IMR-90 (cell line): ENCODE results near the gene DOK3. TPM values are rescaled to one million over a fixed set of nuclear protein-coding genes. Genes with fewer than 3 reads are reported as not detected.

ENCODE experiments used
- ATAC-seq: fragments of 200-7000 bp; cut with Tn5 transposase; 2 replicates; pipeline ENCODE4 v1.9.1; 2020; ENCODE audit warnings: low read depth, mild to moderate bottlenecking, moderate library complexity
- BruUV-seq: library from RNA; stranded (reverse); fragments of 400-500 nt; replicated peaks from 2 replicates; lab custom pipeline; 2021; lab: Mats Ljungman, UMichigan
- CTCF ChIA-PET: fragments of 300-600 bp; formaldehyde crosslinking; extraction: SDS; loops from one replicate; lab custom pipeline; 2021; ENCODE audit warnings: antibody characterized with exemption; lab: Yijun Ruan, JAX
- POLR2A ChIA-PET: fragments of 300-600 bp; sonication (Branson Sonifier 250); formaldehyde crosslinking; loops from one replicate; lab custom pipeline; 2022; ENCODE audit warnings: antibody characterized with exemption; ENCODE audit not compliant: unreplicated experiment; lab: Charles Lee
- DNase-seq: peaks from one replicate; pipeline ENCODE4 v3.0.0; 2013
- H2AFZ ChIP-seq: replicated peaks from 2 replicates; pipeline ENCODE3; 2013; ENCODE audit warnings: low read length, mild to moderate bottlenecking; ENCODE audit not compliant: poor library complexity
- H2AK5ac ChIP-seq: 2 replicates; pipeline ENCODE4 v1.6.1; 2013; ENCODE audit warnings: low read depth, low read length, inconsistent platforms
- H2AK9ac ChIP-seq: replicated peaks from 2 replicates; pipeline ENCODE3; 2013; ENCODE audit warnings: mild to moderate bottlenecking, low read depth, low read length, moderate library complexity; ENCODE audit not compliant: poor library complexity
- H2BK120ac ChIP-seq: 2 replicates; pipeline ENCODE4 v1.6.1; 2013; ENCODE audit warnings: low read depth, low read length, inconsistent platforms
- H2BK15ac ChIP-seq: 3 replicates; pipeline ENCODE4 v1.6.1; 2013; ENCODE audit warnings: low read depth, low read length, inconsistent platforms
- H2BK20ac ChIP-seq: 2 replicates; pipeline ENCODE4 v1.6.1; 2013; ENCODE audit warnings: low read depth, mild to moderate bottlenecking, inconsistent platforms, low read length, moderate library complexity
- H2BK5ac ChIP-seq: 2 replicates; pipeline ENCODE4 v1.6.1; 2013; ENCODE audit warnings: mild to moderate bottlenecking, low read depth, low read length, inconsistent platforms; ENCODE audit not compliant: poor library complexity, severe bottlenecking
- H3K14ac ChIP-seq: replicated peaks from 2 replicates; pipeline ENCODE4 v1.6.1; 2013; ENCODE audit warnings: low read depth, low read length, inconsistent platforms
- H3K18ac ChIP-seq: 2 replicates; pipeline ENCODE4 v1.6.1; 2013; ENCODE audit warnings: low read depth, low read length, control low read depth
- H3K23ac ChIP-seq: 2 replicates; pipeline ENCODE4 v1.6.1; 2013; ENCODE audit warnings: low read depth, low read length, inconsistent platforms
- H3K27ac ChIP-seq: 2 replicates; pipeline ENCODE4 v1.5.1; 2013; ENCODE audit warnings: mild to moderate bottlenecking, control low read depth, low read length; ENCODE audit not compliant: insufficient read depth
- H3K27me3 ChIP-seq: 2 replicates; pipeline ENCODE4 v1.6.1; 2013; ENCODE audit warnings: low read length; ENCODE audit not compliant: control insufficient read depth, insufficient read depth
- H3K36me3 ChIP-seq: 2 replicates; pipeline ENCODE4 v1.6.1; 2013; ENCODE audit warnings: low read length, mixed read lengths; ENCODE audit not compliant: control insufficient read depth, insufficient read depth
- H3K4ac ChIP-seq: 2 replicates; pipeline ENCODE4 v1.6.1; 2013; ENCODE audit warnings: low read depth, low read length, inconsistent platforms
- H3K4me1 ChIP-seq: 2 replicates; pipeline ENCODE4 v1.6.1; 2013; ENCODE audit warnings: low read length, mixed read lengths; ENCODE audit not compliant: control insufficient read depth, insufficient read depth
- H3K4me2 ChIP-seq: 2 replicates; pipeline ENCODE4 v1.6.1; 2013; ENCODE audit warnings: low read depth, mild to moderate bottlenecking, control low read depth, low read length, moderate library complexity
- H3K4me3 ChIP-seq: 2 replicates; pipeline ENCODE4 v1.5.1; 2013; ENCODE audit warnings: low read depth, mild to moderate bottlenecking, control low read depth, low read length, moderate library complexity; ENCODE audit not compliant: insufficient read depth
- H3K56ac ChIP-seq: 2 replicates; pipeline ENCODE4 v1.6.1; 2013; ENCODE audit warnings: low read length, inconsistent platforms; ENCODE audit not compliant: insufficient read depth; ENCODE audit errors: extremely low read depth
- H3K79me1 ChIP-seq, 2 experiments: 2 replicates each; pipeline ENCODE4 v1.6.1; 2013; ENCODE audit warnings: low read length in 2 of 2, inconsistent platforms in 1 of 2, low read depth in 1 of 2
- H3K9ac ChIP-seq: 2 replicates; pipeline ENCODE4 v1.6.1; 2013; ENCODE audit warnings: low read depth, low read length, control low read depth
- H3K9me1 ChIP-seq: 2 replicates; pipeline ENCODE4 v1.6.1; 2013; ENCODE audit warnings: low read length, inconsistent platforms; ENCODE audit not compliant: insufficient read depth
- H3K9me3 ChIP-seq: 2 replicates; pipeline ENCODE4 v1.6.1; 2013; ENCODE audit warnings: low read length; ENCODE audit not compliant: control insufficient read depth, insufficient read depth
- H4K20me1 ChIP-seq: 2 replicates; pipeline ENCODE4 v1.6.1; 2013; ENCODE audit warnings: low read length, inconsistent platforms; ENCODE audit not compliant: insufficient read depth
- H4K5ac ChIP-seq: 2 replicates; pipeline ENCODE4 v1.6.1; 2013; ENCODE audit warnings: mild to moderate bottlenecking, low read depth, low read length, control low read depth
- H4K8ac ChIP-seq, 2 experiments: 2 replicates each; pipeline ENCODE4 v1.6.1; 2013; ENCODE audit warnings: low read depth in 2 of 2, low read length in 2 of 2, control low read depth in 1 of 2, inconsistent platforms in 1 of 2
- H4K91ac ChIP-seq: 2 replicates; pipeline ENCODE4 v1.6.1; 2013; ENCODE audit warnings: low read depth, low read length, inconsistent platforms; ENCODE audit not compliant: insufficient read depth
- MAZ ChIP-seq: IDR thresholded peaks from 2 replicates; pipeline ENCODE4 v1.6.1; 2012; ENCODE audit warnings: low read depth, mild to moderate bottlenecking, low read length, improper control_type of control experiment, moderate library complexity, borderline replicate concordance
- POLR2A ChIP-seq: IDR thresholded peaks from 2 replicates; pipeline ENCODE4 v1.6.1; 2012; ENCODE audit warnings: mild to moderate bottlenecking, low read depth, low read length
- RAD21 ChIP-seq: IDR thresholded peaks from 2 replicates; pipeline ENCODE4 v1.6.1; 2012; ENCODE audit warnings: low read length, improper control_type of control experiment
- RFX5 ChIP-seq: IDR thresholded peaks from 2 replicates; pipeline ENCODE4 v1.8.0; 2012; ENCODE audit warnings: low read depth, mild to moderate bottlenecking, low read length, moderate library complexity
- WGBS, 2 experiments: methylation state at CpG; one replicate each; pipeline versions ENCODE4 v1.1.5 to v1.1.7; 2013; ENCODE audit warnings: missing lambda C conversion rate in 2 of 2; ENCODE audit not compliant: insufficient read length in 1 of 2; ENCODE audit errors: extremely low coverage in 2 of 2; 5-methylcytosine and 5-hydroxymethylcytosine counted together
- dilution Hi-C: fragments of 300-500 bp; cut with HindIII; formaldehyde crosslinking; loops from one replicate; pipeline ENCODE4 v1.14.3; 2018; ENCODE audit warnings: low sequenced_read_pairs; ENCODE audit not compliant: unreplicated experiment
- in situ Hi-C: fragments of 300-500 bp; cut with MboI; formaldehyde crosslinking; loops from 3 replicates; pipeline ENCODE4 v1.14.3; 2019; ENCODE audit warnings: low sequenced_read_pairs, inconsistent platforms, mixed read lengths
- intact Hi-C: fragments of 100-400 bp; cut with micrococcal nuclease; formaldehyde crosslinking; loops from 2 replicates; pipeline ENCODE4 v1.10.0; 2022
- polyA plus RNA-seq, 3 experiments: library from polyadenylated mRNA; depleted of rRNA; stranded (reverse); fragments of >200 nt; gene quantifications; 2 replicates each; pipeline ENCODE4 v1.2.3, GENCODE V29; 2012; ENCODE audit warnings: low replicate concordance in 1 of 3
- total RNA-seq: library from RNA; depleted of rRNA; stranded (reverse); fragments of >200 nt; gene quantifications from 2 replicates; pipeline ENCODE4 v1.2.3, GENCODE V29; 2012

DOK3 gene
- total and polyA plus RNA-seq, 2 of the 4 experiments (the other 2 are of a cell fraction), result 0.54 to 3.9 TPM

DNA sequence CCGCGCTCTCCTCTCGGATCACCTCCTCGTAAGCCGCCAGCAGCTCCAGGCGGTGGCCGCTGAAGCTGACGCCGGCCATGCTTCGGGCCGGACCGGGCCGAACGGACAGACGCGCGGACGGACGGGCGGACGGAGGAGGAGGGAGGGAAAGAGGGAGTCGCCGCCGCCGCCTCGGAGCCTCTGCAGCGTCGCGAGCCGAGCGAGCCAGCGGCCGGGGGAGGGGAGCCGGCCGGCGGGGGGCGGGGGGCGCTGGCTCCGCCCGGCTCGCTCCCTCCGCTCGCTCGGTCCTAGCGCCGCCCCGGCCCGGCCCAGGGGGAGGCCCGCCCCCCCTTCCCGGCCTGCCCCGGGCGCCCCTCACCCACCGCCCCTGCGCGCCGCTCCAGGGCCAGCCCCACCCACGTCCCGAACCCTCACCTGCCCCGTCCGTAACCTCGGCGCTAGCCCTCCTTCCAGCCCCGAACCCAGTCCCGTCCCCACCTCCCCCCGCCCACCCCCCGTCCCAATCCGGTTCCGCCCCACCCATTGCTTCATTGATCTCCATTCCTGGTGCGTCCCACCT is 36.1 kb downstream of the DOK3 start, which contains the start of gene DBN1:
DBN1 (minus strand) TSS at position 192 of the 559 bp plus-strand sequence; CDS start at position 79, 113 bp downstream.
- peak within 1 kb of the TSS; percentile 80 for H4K91ac ChIP-seq
- peak within 1 kb of the TSS; percentile 5; the same call in 1 of the 2 replicates for H2BK120ac ChIP-seq
- CTCF ChIA-PET, result no interaction called here
- peak within 1 kb of the TSS; percentile 25; the same call in 1 of the 3 replicates for H2BK15ac ChIP-seq
- peak within 1 kb of the TSS; percentile 35 to 64; a peak in 3 of 4 replicates for H4K8ac ChIP-seq
- in situ Hi-C loops (no loop called here), intact Hi-C loops (loop anchor here (2.0 kb wide), 1 partner anchor 23 kb away; the partner anchor contains the start of gene PDLIM7), dilution Hi-C loops (no loop called here)
- peaks cover 45% of the 10 kb centered on the region for H3K4me1 ChIP-seq
- peak within 1 kb of the TSS; percentile 93 for H2BK5ac ChIP-seq
- TF ChIP-seq POLR2A (0 out of 2 replicates have a peak, but pooled peaks have one; percentile 10), RAD21 (no peak), MAZ (peak; percentile 75; the same call in 1 of the 2 replicates), RFX5 (no peak)
- DNase-seq (no peak), ATAC-seq (peak; percentile 63)
- H3K56ac ChIP-seq, result peak within 1 kb of the TSS; percentile 32; the same call in 1 of the 2 replicates
- H2AFZ ChIP-seq, result peak within 1 kb of the TSS; percentile 85
- peak within 1 kb of the TSS; percentile 99 for H2AK9ac ChIP-seq
- no TSS peak for BruUV-seq
- H3K27ac ChIP-seq, result peak within 1 kb of the TSS; percentile 93
- peak within 1 kb of the TSS; percentile 97 for H3K4me3 ChIP-seq
- POLR2A ChIA-PET, result interaction anchor here (1.9 kb wide), 1 partner anchor 22 kb away, joined by 11 read pairs; no protein-coding TSS in a partner anchor
- peaks cover 13 to 42% of the 10 kb centered on the region in 2 experiments; a peak in 3 of 4 replicates for H3K79me1 ChIP-seq
- H3K23ac ChIP-seq, result peak within 1 kb of the TSS; percentile 69; the same call in 1 of the 2 replicates
- H3K27me3 ChIP-seq, result no peaks in the 10 kb centered on the region
- H3K4ac ChIP-seq, result peak within 1 kb of the TSS; percentile 91
- peaks cover 53% of the 10 kb centered on the region for H4K20me1 ChIP-seq
- peak within 1 kb of the TSS; percentile 91 for H2AK5ac ChIP-seq
- H3K18ac ChIP-seq, result peak within 1 kb of the TSS; percentile 80; the same call in 1 of the 2 replicates
- H3K36me3 ChIP-seq, result peaks cover 16% of the 10 kb centered on the region
- no peaks in the 10 kb centered on the region for H3K9me3 ChIP-seq
- peak within 1 kb of the TSS; percentile 75 for H3K4me2 ChIP-seq
- no CpG with 5 or more reads among the region's 69 CpGs for WGBS, 2 experiments
- H3K9me1 ChIP-seq, result peaks cover 40% of the 10 kb centered on the region
- H3K14ac ChIP-seq, result peak within 1 kb of the TSS; percentile 79
- peak within 1 kb of the TSS; percentile 9; the same call in 1 of the 2 replicates for H2BK20ac ChIP-seq
- peak within 1 kb of the TSS; percentile 94 for H3K9ac ChIP-seq
- H4K5ac ChIP-seq, result peak within 1 kb of the TSS; percentile 77
